ENCODE data around the gene FMNL2. TPM values are rescaled to one million over a fixed set of nuclear protein-coding genes. Genes with fewer than 3 reads are reported as not detected.

The FMNL2 gene
- total RNA-seq, 1 donor from 2014 or later, result 166 TPM

DNA sequence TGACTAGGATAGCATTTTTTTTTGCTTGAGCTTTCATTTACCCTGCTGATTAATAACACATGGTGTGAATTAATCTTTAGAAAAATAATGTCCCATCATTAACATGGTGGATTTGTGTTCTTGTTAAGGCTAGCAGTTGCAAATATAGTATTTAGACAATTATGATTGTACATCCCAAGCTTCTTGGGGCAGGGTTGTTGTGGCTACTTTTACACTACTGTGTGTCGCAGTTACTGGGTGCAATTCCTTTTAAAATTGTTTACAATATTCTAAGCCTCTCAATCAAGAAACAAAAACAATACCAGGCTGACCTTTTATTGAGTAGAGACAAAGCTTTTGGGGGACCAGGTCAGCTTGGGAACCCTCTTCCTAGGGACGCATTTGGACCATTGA, 2.5 kb downstream of the FMNL2 start:
- TF ChIP-seq, protein P1, sequence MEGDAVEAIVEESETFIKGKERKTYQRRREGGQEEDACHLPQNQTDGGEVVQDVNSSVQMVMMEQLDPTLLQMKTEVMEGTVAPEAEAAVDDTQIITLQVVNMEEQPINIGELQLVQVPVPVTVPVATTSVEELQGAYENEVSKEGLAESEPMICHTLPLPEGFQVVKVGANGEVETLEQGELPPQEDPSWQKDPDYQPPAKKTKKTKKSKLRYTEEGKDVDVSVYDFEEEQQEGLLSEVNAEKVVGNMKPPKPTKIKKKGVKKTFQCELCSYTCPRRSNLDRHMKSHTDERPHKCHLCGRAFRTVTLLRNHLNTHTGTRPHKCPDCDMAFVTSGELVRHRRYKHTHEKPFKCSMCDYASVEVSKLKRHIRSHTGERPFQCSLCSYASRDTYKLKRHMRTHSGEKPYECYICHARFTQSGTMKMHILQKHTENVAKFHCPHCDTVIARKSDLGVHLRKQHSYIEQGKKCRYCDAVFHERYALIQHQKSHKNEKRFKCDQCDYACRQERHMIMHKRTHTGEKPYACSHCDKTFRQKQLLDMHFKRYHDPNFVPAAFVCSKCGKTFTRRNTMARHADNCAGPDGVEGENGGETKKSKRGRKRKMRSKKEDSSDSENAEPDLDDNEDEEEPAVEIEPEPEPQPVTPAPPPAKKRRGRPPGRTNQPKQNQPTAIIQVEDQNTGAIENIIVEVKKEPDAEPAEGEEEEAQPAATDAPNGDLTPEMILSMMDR (IDR thresholded peaks at IDR 0.05; ENCODE audit: partially characterized antibody, unreplicated experiment), result no peak
- peak overlapping the region; percentile 93 for H3K27ac Mint-ChIP-seq (ENCODE audit: unreplicated experiment)
- peaks cover 14% of the 10 kb centered on the region for H3K9me3 Mint-ChIP-seq (ENCODE audit: unreplicated experiment)
- H3K36me3 Mint-ChIP-seq (ENCODE audit: unreplicated experiment), result no peaks in the 10 kb centered on the region
- H3K4me3 Mint-ChIP-seq (ENCODE audit: unreplicated experiment), result peak overlapping the region; percentile 97
- H3K27me3 Mint-ChIP-seq (ENCODE audit: unreplicated experiment), result peaks cover 12% of the 10 kb centered on the region
- H3K4me1 Mint-ChIP-seq (ENCODE audit: low read depth, unreplicated experiment), result peaks cover 41% of the 10 kb centered on the region
- no peak for DNase-seq

DNA sequence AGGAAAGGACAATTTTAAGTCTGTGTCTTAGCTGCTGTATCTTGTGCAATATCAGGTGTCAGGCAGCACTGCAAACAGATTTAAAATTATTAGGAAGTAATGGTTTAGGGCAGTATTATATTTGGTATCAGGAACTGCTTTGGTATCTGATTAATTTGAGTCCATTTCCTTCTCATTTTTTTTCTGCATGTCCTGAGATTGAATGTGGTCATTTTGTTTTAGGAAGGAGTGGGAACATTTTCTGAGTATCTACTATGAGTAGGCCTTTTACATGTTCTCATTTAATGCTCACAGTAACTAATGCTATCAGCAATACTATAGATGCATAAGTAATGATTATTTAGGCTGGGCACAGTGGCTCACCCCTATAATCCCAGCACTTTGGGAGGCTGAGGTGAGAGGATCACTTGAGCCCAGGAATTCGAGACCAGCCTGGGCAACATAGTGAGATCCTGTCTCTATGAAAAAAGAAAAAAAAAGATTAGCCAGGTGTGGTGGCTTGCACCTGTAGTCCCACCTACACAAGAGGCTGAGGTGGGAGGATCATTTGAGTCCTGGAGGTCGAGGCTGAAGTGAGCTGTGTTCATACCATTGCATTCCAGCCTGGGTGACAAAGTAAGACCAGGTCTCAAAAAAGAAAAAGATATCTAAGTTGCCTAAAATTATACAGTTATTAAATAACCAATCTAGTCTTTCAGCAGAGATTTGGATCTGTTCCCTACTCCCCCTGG, 4.7 kb downstream of the FMNL2 start:
- peak overlapping the region; percentile 44 for H3K4me3 Mint-ChIP-seq (ENCODE audit: unreplicated experiment)
- H3K36me3 Mint-ChIP-seq (ENCODE audit: unreplicated experiment), result no peaks in the 10 kb centered on the region

DNA sequence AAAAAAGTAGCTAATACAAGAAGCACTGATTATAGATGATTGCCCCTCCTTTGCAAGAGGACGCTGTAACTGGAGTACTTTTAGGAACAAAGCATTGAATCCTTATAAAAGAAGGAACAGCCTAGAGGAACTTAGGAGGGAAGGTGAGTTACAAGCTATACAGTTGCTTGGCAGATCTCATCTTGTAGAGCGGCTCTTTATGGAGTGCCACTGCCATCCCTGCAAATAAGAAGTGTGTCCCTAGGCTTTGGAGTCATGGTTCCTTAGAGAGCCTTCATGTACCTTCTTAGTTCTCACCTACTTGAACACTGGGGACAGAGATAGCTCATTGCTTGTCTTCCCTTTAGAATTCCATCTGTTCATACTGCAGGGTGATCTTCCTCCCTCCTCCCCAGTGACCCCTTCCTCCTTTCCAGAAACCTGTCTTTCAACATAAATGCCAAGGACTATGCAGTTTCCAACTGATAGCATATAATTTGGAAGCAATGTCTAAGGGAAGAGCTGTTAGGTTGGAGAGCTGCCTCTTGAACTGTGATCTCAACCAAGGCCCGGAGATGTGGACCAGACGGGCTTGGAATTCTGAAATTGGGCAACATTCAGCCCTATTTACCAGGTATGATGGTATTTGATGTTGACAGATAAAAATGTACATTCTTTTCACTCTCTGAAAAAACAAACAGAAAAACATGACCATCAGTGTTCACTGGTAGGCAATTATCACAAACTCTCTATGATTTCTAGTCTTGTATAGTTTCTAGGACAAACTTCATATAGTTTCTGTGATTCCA, 7.5 kb downstream of the FMNL2 start:
- DNase-seq, result no peak
- H3K27me3 Mint-ChIP-seq (ENCODE audit: unreplicated experiment), result no peaks in the 10 kb centered on the region
- H3K4me3 Mint-ChIP-seq (ENCODE audit: unreplicated experiment), result no peak overlapping the region
- H3K27ac Mint-ChIP-seq (ENCODE audit: unreplicated experiment), result no peak overlapping the region
- no peaks in the 10 kb centered on the region for H3K36me3 Mint-ChIP-seq (ENCODE audit: unreplicated experiment)
- H3K9me3 Mint-ChIP-seq (ENCODE audit: unreplicated experiment), result peaks cover 4% of the 10 kb centered on the region
- peaks cover 51% of the 10 kb centered on the region for H3K4me1 Mint-ChIP-seq (ENCODE audit: low read depth, unreplicated experiment)
- TF ChIP-seq, protein P1 (IDR thresholded peaks at IDR 0.05; ENCODE audit: partially characterized antibody, unreplicated experiment), result no peak

More for the DNA sequence above, 4.7 kb downstream of the FMNL2 start:
- TF ChIP-seq, protein P1 (IDR thresholded peaks at IDR 0.05; ENCODE audit: partially characterized antibody, unreplicated experiment), result no peak
- Mint-ChIP-seq H3K4me1 (ENCODE audit: low read depth, unreplicated experiment) (peaks cover 47% of the 10 kb centered on the region), H3K9me3 (ENCODE audit: unreplicated experiment) (peaks cover 14% of the 10 kb centered on the region), H3K27me3 (ENCODE audit: unreplicated experiment) (peaks cover 11% of the 10 kb centered on the region), H3K27ac (ENCODE audit: unreplicated experiment) (no peak overlapping the region)
- DNase-seq, result no peak

DNA sequence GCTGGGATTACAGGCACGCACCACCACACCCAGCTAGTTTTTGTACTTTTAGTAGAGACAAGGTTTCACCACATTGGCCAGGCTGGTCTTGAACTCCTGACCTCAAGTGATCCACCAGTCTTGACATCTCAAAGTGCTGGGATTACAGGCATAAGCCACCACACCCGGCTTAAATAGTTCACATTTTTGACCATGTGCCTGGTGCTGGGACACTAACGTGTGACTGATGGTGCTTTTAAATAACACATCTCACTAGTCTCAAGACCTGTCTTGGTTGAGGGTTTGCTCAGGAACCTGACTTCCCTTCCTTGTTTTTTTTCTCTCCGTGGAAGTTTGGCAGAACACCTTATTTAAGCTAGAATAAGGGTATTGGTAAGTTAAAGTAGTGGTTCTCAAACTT, 8.5 kb downstream of the FMNL2 start:
- Mint-ChIP-seq H3K27ac (ENCODE audit: unreplicated experiment) (no peak overlapping the region), H3K4me3 (ENCODE audit: unreplicated experiment) (no peak overlapping the region), H3K36me3 (ENCODE audit: unreplicated experiment) (no peaks in the 10 kb centered on the region), H3K9me3 (ENCODE audit: unreplicated experiment) (peaks cover 2% of the 10 kb centered on the region), H3K27me3 (ENCODE audit: unreplicated experiment) (no peaks in the 10 kb centered on the region), H3K4me1 (ENCODE audit: low read depth, unreplicated experiment) (peaks cover 52% of the 10 kb centered on the region)
- DNase-seq, result no peak
- TF ChIP-seq, protein P1 (IDR thresholded peaks at IDR 0.05; ENCODE audit: partially characterized antibody, unreplicated experiment), result no peak

All from glutamatergic neuron (in vitro differentiated cells).